ENCODE data around the gene RPS6KA4.

DNA sequence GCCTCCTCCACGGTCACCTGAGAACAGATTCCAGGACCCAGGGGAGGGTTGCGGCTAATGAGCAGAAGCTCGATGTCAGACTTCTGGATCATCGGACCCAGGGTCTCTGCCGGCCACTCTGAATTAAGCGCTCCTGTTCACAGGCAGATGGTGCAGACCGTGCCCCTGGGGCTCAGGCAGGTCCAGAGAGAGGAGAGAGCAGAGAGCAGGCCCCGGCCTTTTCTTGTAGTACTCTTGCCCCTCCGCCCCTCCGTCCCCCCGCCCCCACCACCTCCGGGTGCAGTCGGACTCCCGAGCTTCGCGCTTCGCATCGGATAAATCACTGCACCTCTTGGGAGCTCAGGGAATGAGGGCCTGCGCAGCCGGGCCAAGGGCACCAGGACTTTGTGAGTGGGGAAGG is 50.3 kb downstream of the RPS6KA4 start:
- TF ChIP-seq, protein P1, sequence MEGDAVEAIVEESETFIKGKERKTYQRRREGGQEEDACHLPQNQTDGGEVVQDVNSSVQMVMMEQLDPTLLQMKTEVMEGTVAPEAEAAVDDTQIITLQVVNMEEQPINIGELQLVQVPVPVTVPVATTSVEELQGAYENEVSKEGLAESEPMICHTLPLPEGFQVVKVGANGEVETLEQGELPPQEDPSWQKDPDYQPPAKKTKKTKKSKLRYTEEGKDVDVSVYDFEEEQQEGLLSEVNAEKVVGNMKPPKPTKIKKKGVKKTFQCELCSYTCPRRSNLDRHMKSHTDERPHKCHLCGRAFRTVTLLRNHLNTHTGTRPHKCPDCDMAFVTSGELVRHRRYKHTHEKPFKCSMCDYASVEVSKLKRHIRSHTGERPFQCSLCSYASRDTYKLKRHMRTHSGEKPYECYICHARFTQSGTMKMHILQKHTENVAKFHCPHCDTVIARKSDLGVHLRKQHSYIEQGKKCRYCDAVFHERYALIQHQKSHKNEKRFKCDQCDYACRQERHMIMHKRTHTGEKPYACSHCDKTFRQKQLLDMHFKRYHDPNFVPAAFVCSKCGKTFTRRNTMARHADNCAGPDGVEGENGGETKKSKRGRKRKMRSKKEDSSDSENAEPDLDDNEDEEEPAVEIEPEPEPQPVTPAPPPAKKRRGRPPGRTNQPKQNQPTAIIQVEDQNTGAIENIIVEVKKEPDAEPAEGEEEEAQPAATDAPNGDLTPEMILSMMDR (conservative IDR thresholded peaks at IDR 0.05; ENCODE audit: low read depth, low read length): no peak
- TF ChIP-seq EZH2 (IDR thresholded peaks at IDR 0.05; ENCODE audit: low read length, unreplicated experiment): no peak

All from PC-3 (cell line).